ACC112 (cell line): ENCODE results near the gene ZNF521.

Source experiments
- H2AFZ ChIP-seq: fragments of 200-600 bp; sonication (generic); one replicate; pipeline ENCODE4 v1.6.0; 2017; ENCODE audit warnings: antibody characterized with exemption, low read length; ENCODE audit not compliant: unreplicated experiment
- H3K27ac ChIP-seq: fragments of 200-600 bp; sonication (generic); 2 replicates; pipeline ENCODE4 v1.5.1; 2014; ENCODE audit warnings: low read depth, mild to moderate bottlenecking, antibody characterized with exemption, low read length, moderate library complexity
- H3K27me3 ChIP-seq: fragments of 200-600 bp; sonication (generic); 2 replicates; pipeline ENCODE4 v1.6.1; 2014; ENCODE audit warnings: mild to moderate bottlenecking, antibody characterized with exemption, low read length, moderate library complexity, mixed read lengths; ENCODE audit not compliant: insufficient read depth
- H3K36me3 ChIP-seq: fragments of 200-600 bp; sonication (generic); 2 replicates; pipeline ENCODE4 v1.6.1; 2016; ENCODE audit warnings: mild to moderate bottlenecking, antibody characterized with exemption, low read length, moderate library complexity, mixed read lengths; ENCODE audit not compliant: insufficient read depth
- H3K4me1 ChIP-seq: fragments of 200-600 bp; sonication (generic); one replicate; pipeline ENCODE4 v1.6.1; 2016; ENCODE audit warnings: low read length, mixed read lengths; ENCODE audit not compliant: insufficient read depth, unreplicated experiment, control insufficient read depth
- H3K4me3 ChIP-seq: fragments of 200-600 bp; sonication (generic); 2 replicates; pipeline ENCODE4 v1.5.1; 2014; ENCODE audit warnings: mild to moderate bottlenecking, low read depth, low read length
- H3K79me2 ChIP-seq: fragments of 200-600 bp; sonication (generic); one replicate; pipeline ENCODE4 v1.6.0; 2016; ENCODE audit warnings: low read length; ENCODE audit not compliant: control insufficient read depth, unreplicated experiment, insufficient read depth

The ZNF521 gene

GRCh38 chr18:25126751-25127150 lies 225.2 kb downstream of the ZNF521 start:
- no peaks in the 10 kb centered on the region for H3K79me2 ChIP-seq
- H3K4me1 ChIP-seq, result peaks cover 8% of the 10 kb centered on the region
- H3K36me3 ChIP-seq, result no peaks in the 10 kb centered on the region
- H3K27me3 ChIP-seq, result no peaks in the 10 kb centered on the region
- H3K27ac ChIP-seq, result no peak overlapping the region
- no peak overlapping the region for H2AFZ ChIP-seq
- H3K4me3 ChIP-seq, result no peak overlapping the region

GRCh38 chr18:25125680-25126079 lies 226.3 kb downstream of the ZNF521 start:
- H2AFZ ChIP-seq, result no peak overlapping the region
- H3K27me3 ChIP-seq, result no peaks in the 10 kb centered on the region
- no peaks in the 10 kb centered on the region for H3K79me2 ChIP-seq
- H3K27ac ChIP-seq, result no peak overlapping the region
- no peaks in the 10 kb centered on the region for H3K36me3 ChIP-seq
- peaks cover 8% of the 10 kb centered on the region for H3K4me1 ChIP-seq
- H3K4me3 ChIP-seq, result no peak overlapping the region

- Histone ChIP-seq H3K4me3 (no peak overlapping the region), H3K4me1 (peaks cover 8% of the 10 kb centered on the region), H3K79me2 (no peaks in the 10 kb centered on the region), H3K27me3 (no peaks in the 10 kb centered on the region), H3K27ac (no peak overlapping the region), H2AFZ (no peak overlapping the region), H3K36me3 (no peaks in the 10 kb centered on the region)
Observed at GRCh38 chr18:25123438-25124232, 228.3 kb downstream of the ZNF521 start.

- Histone ChIP-seq H3K27ac (no peak overlapping the region), H3K4me3 (no peak overlapping the region), H3K4me1 (peaks cover 8% of the 10 kb centered on the region), H3K79me2 (no peaks in the 10 kb centered on the region), H2AFZ (no peak overlapping the region), H3K36me3 (no peaks in the 10 kb centered on the region), H3K27me3 (no peaks in the 10 kb centered on the region)
Observed at GRCh38 chr18:25121442-25121841, 230.5 kb downstream of the ZNF521 start.

- Histone ChIP-seq H3K4me3 (no peak overlapping the region), H3K4me1 (no peaks in the 10 kb centered on the region), H2AFZ (no peak overlapping the region), H3K79me2 (no peaks in the 10 kb centered on the region), H3K27ac (no peak overlapping the region), H3K27me3 (no peaks in the 10 kb centered on the region), H3K36me3 (no peaks in the 10 kb centered on the region)
Observed at GRCh38 chr18:25113566-25113965, 238.4 kb downstream of the ZNF521 start.

- Histone ChIP-seq H3K79me2 (no peaks in the 10 kb centered on the region), H2AFZ (no peak overlapping the region), H3K4me1 (no peaks in the 10 kb centered on the region), H3K4me3 (no peak overlapping the region), H3K27me3 (no peaks in the 10 kb centered on the region), H3K27ac (no peak overlapping the region), H3K36me3 (no peaks in the 10 kb centered on the region)
Observed at GRCh38 chr18:25112821-25113434, 239.0 kb downstream of the ZNF521 start.

GRCh38 chr18:25111377-25112288 lies 240.3 kb downstream of the ZNF521 start:
- Histone ChIP-seq H3K27ac (no peak overlapping the region), H3K79me2 (no peaks in the 10 kb centered on the region), H2AFZ (no peak overlapping the region), H3K36me3 (no peaks in the 10 kb centered on the region), H3K27me3 (no peaks in the 10 kb centered on the region), H3K4me1 (no peaks in the 10 kb centered on the region), H3K4me3 (no peak overlapping the region)

- no peaks in the 10 kb centered on the region for H3K36me3 ChIP-seq
- no peak overlapping the region for H3K27ac ChIP-seq
- H3K27me3 ChIP-seq, result no peaks in the 10 kb centered on the region
- no peaks in the 10 kb centered on the region for H3K4me1 ChIP-seq
- H3K79me2 ChIP-seq, result no peaks in the 10 kb centered on the region
- no peak overlapping the region for H3K4me3 ChIP-seq
- H2AFZ ChIP-seq, result no peak overlapping the region
Observed at GRCh38 chr18:25109484-25109883, 242.5 kb downstream of the ZNF521 start.

GRCh38 chr18:25103468-25104155 lies 248.4 kb downstream of the ZNF521 start:
- Histone ChIP-seq H3K27ac (no peak overlapping the region), H3K4me3 (no peak overlapping the region), H3K36me3 (no peaks in the 10 kb centered on the region), H3K79me2 (no peaks in the 10 kb centered on the region), H2AFZ (no peak overlapping the region), H3K27me3 (no peaks in the 10 kb centered on the region), H3K4me1 (no peaks in the 10 kb centered on the region)

GRCh38 chr18:25102662-25103061 lies 249.3 kb downstream of the ZNF521 start:
- H3K27ac ChIP-seq, result no peak overlapping the region
- peaks cover 5% of the 10 kb centered on the region for H3K4me1 ChIP-seq
- no peaks in the 10 kb centered on the region for H3K36me3 ChIP-seq
- H3K27me3 ChIP-seq, result no peaks in the 10 kb centered on the region
- no peak overlapping the region for H2AFZ ChIP-seq
- no peak overlapping the region for H3K4me3 ChIP-seq
- no peaks in the 10 kb centered on the region for H3K79me2 ChIP-seq
